NOMO-1 treated with dmso at 0.1 percent for 144 hours (cell line): ENCODE measurements around the gene TMEM87B.
A peak's percentile ranks its signal among the peaks of the same experiment; 100 is the strongest.

Experiments
- DNase-seq: peaks from one replicate; lab custom pipeline; 2025; ENCODE audit not compliant: unreplicated experiment; lab: John Stamatoyannopoulos, UW

TMEM87B gene

DNA sequence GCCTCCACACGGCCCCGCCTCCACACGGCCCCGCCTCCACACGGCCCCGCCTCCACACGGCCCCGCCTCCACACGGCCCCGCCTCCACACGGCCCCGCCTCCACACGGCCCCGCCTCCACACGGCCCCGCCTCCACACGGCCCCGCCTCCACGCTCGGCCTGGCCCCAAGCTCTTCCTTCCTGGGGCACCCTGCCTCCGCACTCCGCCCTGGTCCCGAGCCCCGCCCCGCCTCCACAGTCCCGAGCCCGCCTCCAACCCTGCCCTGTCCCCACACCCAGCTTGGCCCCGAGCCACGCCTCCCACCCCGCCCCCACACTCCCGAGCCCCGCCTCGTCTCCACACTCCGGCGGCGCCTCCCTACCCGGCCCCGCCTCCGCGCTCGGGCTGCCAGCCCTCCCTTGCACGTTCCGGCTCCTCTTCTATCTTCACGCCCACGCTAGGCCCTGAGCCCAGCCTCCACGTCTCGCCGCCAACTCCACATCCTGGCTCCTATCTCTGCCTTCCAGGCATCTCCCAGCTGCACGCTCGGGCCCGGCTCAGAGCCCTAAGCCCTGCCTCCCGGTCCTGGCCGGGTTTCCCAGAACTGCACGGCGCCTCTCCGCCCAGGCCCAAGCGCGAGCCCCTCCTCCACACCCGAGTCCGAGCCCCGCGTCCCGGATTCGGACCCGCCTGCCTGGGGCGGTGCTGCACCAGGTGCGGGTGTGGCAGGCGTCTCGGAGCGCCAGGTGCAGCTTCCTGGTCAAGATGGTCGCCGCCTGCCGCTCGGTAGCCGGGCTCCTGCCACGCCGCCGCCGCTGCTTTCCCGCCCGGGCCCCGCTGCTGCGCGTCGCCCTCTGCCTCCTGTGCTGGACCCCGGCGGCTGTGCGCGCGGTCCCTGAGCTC is at the start of gene TMEM87B:
Gene TMEM87B, plus strand, starts transcription at position 423 of the 883 bp plus-strand sequence. Its CDS starts 323 bp downstream, at position 746.
- peak; percentile 97 for DNase-seq

GRCh38 chr2:112005406-112006075 is 49.5 kb upstream of the TMEM87B start:
- DNase-seq, result no peak

DNA sequence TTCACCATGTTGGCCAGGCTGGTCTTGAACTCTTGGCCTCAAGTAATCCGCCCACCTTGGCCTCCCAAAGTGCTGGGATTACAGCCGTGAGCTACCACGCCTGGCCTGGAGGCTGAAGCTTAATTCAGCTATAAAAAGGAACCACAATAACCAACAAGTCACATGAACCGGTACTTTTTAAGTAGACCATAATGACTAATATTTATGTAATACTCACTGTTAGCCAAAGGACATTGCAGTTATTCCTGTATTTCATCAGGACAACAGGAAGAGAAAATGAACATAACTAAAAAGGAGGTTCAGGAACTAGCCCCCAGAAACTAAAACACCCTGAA is 49.0 kb upstream of the TMEM87B start:
- peak; percentile 13 for DNase-seq

GRCh38 chr2:112007493-112007892 is 47.6 kb upstream of the TMEM87B start:
- DNase-seq, result no peak

- DNase-seq, result no peak
Observed at GRCh38 chr2:112008910-112009485, 46.1 kb upstream of the TMEM87B start.

DNA sequence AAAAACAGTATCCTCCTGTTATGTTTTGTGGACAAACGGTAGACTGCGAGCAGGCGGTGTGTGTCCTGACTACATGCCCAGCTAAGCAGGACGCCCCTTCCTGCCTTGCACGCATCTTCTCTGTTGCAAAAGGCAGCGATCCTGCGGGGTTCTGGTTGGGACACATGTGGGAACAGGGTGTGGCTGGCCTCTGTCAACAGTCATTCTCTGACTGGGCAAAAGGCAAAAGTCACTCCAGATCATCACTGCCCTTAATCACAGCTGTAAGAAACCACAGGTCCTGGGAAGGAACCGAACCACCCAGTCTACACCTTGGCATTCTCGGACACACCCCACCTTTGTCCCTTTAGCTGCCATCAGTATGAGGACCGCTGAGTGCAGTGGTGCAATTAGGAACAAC is 44.3 kb upstream of the TMEM87B start:
- DNase-seq, result peak; percentile 29

DNA sequence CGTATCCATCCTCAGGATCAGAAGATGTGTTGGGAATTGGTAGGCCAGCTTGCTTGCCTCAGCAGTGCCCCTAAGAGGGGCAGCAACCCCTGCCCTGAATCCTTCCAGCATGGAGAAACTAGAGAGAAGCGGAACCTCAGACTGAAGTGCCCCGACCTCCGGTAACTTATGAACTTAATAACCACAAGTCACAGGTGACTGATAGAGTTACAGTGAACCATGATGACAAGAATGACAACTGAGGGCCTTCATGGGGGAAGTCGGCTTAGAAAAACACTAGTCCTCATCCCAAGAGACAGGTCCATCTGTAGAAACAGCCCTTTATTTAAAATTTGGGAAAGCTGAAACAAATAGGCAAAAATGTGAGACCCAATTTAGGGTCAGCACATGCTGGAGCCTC is 42.5 kb upstream of the TMEM87B start:
- DNase-seq, result no peak

- DNase-seq, result no peak
Observed at GRCh38 chr2:112018846-112019245, 36.2 kb upstream of the TMEM87B start.

DNA sequence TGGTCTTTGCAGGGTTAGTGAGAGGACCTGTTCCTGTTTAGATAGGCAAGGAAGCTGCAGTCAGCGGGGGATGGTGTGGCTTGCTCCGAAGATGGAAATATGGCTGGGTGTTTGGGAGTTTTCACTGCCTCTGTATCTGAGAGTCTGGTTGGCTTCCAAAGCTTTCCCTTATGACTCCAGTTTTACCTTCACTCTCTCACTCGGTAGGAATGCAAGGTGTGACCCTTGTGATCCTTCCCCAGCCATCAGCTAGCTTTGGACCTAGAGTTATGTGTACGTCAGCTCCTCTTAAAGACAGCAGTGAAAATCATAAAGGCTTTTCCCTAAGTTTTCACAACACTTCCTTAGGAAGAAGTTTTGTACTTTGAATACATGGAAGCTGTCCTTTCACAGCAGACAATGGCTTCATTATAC is 35.5 kb upstream of the TMEM87B start:
- no peak for DNase-seq

GRCh38 chr2:112020561-112020960 is 34.5 kb upstream of the TMEM87B start:
- no peak for DNase-seq

GRCh38 chr2:112021290-112021689 is 33.8 kb upstream of the TMEM87B start:
- no peak for DNase-seq

DNA sequence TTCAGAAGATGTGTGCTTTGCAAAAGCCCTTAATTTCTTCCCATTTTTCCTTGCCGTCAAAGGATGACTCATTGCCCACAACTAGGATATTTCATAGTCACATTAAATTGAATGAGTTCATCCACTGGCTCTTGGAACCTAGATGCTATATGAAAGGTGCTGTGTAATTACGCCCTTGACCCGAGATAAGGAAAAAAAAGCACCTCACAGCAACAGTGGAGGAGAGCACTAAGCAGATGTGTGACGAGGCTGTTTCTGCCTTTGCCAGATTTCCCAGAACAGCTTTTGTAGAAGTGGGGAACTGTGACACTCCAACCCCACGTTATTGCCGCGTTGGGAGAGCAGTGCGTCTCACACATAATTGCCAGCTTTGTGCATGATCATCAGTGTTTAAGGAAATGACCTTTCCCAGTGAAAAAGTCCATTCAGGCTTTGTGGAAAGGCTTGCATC is 33.3 kb upstream of the TMEM87B start:
- DNase-seq, result no peak

GRCh38 chr2:112023707-112024106 is 31.4 kb upstream of the TMEM87B start:
- DNase-seq, result no peak

DNA sequence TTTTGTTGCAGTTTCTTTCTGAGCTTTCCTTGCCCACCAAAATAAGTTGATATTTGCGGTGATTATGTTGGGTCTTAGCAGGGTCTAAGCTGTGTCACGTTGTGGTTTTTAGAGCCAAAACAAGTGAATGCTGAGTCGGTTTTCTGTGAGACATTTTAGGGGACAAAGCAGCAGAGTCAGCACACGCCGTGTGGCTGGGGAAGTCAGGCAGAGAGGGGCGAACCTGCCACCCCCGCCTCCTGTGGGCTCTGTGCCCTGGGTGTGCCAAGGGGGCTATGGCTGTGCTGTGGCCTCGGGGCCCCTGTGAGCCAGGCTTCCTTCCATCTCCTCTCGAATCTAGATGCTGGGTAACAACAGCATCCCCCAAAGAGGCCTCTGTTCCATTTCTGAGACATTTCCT is 30.8 kb upstream of the TMEM87B start:
- no peak for DNase-seq

DNA sequence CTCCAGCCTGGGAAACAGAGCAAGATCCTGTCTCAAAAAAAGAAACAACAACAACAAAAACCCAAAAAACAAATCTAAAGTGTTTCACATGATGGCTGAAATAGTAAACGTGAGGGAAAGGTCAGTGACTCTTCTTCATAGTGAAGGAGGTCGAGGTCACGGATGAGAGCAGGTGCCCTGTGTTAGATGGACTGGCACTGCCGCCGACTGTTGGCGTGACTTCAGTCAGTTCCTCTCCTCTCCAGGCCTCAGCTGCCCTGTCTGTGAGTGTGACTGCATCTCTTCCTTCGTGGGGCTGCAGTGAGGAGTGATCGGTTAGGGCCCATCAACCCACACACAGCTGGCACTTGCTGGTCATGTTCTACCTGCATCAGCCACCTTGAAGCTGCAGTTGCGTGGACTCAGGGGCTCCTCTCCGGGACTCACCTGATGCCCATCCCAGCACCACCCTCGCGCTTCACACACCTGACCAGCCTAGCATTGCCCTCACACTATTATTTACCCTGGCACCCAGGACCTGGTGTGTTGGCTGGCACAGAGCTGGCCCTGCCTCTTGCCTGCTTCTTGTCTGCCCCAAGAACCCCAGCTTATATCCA is 30.1 kb upstream of the TMEM87B start:
- no peak for DNase-seq

DNA sequence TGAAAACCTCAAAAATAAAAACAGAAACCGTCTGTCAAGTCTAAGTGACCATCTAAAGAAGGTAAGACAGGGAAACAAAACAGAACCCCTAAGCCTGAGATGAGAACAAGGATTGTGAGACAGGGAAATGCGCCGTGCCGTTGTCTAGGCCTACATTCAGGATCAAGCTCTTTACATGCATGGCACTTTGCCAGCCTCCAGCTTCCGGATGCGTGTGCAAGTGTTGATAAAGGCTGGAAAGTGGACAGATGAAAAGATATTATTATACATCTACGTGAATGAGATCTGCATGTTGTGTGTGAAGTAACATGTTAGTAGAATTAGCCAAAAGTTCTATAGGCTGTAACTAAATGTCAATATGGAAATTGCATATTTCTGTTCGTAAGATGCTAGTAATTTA is 28.6 kb upstream of the TMEM87B start:
- DNase-seq, result no peak

- no peak for DNase-seq
Observed at GRCh38 chr2:112027767-112028166, 27.3 kb upstream of the TMEM87B start.

- no peak for DNase-seq
Observed at GRCh38 chr2:112029164-112029563, 25.9 kb upstream of the TMEM87B start.

DNA sequence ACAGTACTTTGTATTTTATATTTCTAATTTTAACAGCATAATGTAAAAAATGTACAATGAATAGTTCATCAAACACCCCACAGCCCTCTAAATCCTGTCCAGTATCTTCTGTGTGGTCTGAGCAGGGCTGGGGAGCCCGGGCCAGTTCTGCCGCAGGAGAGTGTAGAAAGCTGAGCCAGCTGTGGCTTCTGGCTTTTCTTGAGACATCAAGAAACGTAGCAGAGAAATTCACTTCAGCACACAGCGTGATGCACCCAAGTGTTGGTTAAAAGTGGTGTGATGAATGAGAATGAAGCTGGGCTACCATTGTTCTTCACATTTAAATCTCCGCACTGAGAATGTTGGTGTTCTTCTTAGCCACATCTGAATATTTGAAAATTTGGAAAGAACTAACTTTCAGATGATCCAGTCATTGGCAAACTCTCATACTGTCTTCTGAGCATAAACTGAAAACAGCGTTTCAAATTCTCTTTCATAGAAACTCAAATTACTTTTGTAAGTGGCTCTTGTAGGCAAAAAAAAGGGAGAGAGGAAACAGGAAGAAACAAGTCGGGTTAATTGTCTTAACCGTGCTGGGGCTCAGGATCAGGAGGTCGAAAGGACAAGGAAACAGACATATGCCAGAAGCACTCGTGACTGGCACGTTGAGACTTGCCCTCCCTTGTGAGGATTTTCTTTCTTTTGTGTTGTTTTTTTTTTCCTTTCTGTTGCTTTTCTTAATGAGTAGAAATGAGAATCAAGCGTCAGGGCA is 23.4 kb upstream of the TMEM87B start:
- DNase-seq, result peak; percentile 54

DNA sequence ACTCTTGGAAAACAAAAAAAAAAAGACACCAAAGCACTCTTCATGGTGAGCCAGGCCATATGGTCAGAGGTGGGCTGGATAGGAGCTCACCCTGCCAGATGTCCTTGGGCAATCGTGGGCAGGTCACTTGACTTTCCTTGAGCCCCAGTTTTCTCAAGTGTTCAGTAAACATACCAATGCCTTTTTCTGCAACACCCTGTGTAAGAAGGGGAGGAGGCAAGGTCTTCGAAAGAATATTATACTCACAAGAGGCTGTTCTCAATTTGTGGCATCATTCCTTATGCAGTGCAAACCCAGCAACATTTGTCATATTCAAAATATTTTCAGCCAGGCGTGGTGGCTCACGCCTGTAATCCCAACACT is 22.9 kb upstream of the TMEM87B start:
- DNase-seq, result no peak
